ENCODE results near the gene TOE1. TPM values are rescaled to one million over a fixed set of nuclear protein-coding genes. Genes with fewer than 3 reads are reported as not detected.

Gene TOE1
- total and polyA plus RNA-seq, 10 donors, result 8.7 to 12.6 (median 11.6) TPM

DNA sequence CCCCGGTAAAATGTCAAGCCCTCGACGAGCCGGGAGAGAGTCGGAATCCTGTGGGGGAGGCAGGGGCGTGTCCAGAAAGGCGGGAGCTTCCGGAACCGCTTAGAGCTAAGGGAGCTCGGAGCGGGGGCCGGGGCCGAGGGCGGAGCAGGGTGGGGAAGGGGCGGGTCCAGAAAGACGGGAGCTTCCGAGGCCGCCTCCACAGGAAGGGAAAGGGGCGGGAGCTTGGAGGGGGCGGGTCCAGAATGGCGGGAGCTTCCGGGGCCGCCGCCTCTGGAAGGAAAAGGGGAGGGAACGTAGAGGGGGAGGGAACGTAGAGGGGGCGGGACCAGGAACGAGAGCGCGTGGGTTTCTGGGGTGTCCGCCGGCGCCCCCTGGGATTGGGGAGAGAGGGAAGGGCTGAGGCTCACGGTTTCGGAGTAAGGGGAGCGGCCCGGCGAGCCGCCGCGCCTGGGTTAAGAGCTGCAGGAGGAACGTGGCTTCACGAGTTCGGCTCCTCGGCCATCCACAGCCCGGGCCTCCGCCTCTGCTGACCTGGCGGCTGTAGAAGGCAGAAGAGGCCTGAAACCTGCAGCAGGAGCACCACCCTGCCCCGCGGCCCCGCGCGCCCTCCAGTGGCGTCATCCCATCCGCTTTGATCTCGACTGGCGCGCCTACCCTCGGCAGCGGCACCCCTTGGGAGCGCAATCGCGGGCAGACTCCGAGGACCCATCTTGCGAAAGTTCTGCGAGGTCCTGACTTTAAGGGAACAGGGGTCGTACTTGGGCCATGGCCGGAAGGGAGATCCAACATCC lies 36.3 kb upstream of the TOE1 start:
- intact Hi-C loops (cut with DNase I; ENCODE audit: low total_unique reads), result loop anchor here (5.0 kb wide), 1 partner anchor 189 kb away; the partner anchor contains the start of gene TESK2

GRCh38 chr1:45304311-45305081 lies 35.5 kb upstream of the TOE1 start:
- Histone ChIP-seq H3K9me3 (no peaks in the 10 kb centered on the region), H3K36me3 (no peaks in the 10 kb centered on the region), H3K27me3 (replicated peaks in 1 of 7) (no peaks in the 10 kb centered on the region), H3K4me1 (peaks cover 8 to 45% (median 23%) of the 10 kb centered on the region in 6 donors), H3K4me3 (peak overlapping the region; percentile 63 to 91 (median 80)), H3K27ac (peak overlapping the region; percentile 89 to 95 (median 94))
- TF ChIP-seq POLR2A (IDR thresholded peaks at IDR 0.05), result no peak
- no peak for TF ChIP-seq POLR2AphosphoS5 (IDR thresholded peaks at IDR 0.05)
- TF ChIP-seq CTCF (IDR thresholded peaks at IDR 0.05 in 8 of 11, conservative IDR thresholded peaks at IDR 0.05 in 3 of 11), result no peak
- peak; percentile 86 for DNase-seq
- intact Hi-C loops (cut with DNase I; ENCODE audit: low total_unique reads), result loop anchor here (5.0 kb wide), 1 partner anchor 188 kb away; the partner anchor contains the start of gene TESK2
- 42 to 64% (median 49%) methylated on average over 7 to 15 of the region's 15 CpGs for WGBS, 5 donors

More for the DNA sequence above, 36.3 kb upstream of the TOE1 start:
- Histone ChIP-seq H3K27ac (peak overlapping the region; percentile 89 to 95 (median 94)), H3K27me3 (replicated peaks in 1 of 7) (no peaks in the 10 kb centered on the region), H3K4me3 (peak overlapping the region; percentile 63 to 91 (median 80)), H3K36me3 (no peaks in the 10 kb centered on the region), H3K9me3 (no peaks in the 10 kb centered on the region), H3K4me1 (peaks cover 8 to 45% (median 23%) of the 10 kb centered on the region in 6 donors)
- TF ChIP-seq CTCF (IDR thresholded peaks at IDR 0.05 in 8 of 11, conservative IDR thresholded peaks at IDR 0.05 in 3 of 11) (peak; percentile 43 to 76 (median 71)), POLR2A (IDR thresholded peaks at IDR 0.05) (peak in 1 of 3 donors; percentile 24), POLR2AphosphoS5 (IDR thresholded peaks at IDR 0.05) (peak; percentile 83 to 88 (median 88))
- WGBS, 5 donors, result 0 to 1% (median 1%) methylated on average over 51 to 68 of the region's 68 CpGs
- peak; percentile 100 for DNase-seq

DNA sequence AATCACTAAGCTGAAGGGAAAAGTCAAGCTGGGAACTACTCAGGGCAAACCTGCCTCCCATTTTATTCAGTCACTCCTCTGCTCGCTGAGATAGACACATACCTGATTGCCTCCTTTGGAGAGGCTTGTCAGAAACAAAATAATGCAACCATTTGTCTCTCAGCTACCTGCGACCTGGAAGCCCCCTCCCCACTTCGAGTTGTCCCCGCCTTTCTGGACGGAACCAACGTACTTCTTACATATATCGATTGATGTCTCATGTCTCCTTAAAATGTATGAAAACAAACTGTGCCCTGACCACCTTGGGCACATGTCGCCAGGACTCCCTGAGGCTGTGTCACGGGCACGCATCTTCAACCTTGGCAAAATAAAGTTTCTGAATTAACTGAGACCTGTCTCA lies 34.7 kb upstream of the TOE1 start:
- intact Hi-C loops (cut with DNase I; ENCODE audit: low total_unique reads), result no loop called here
- no peaks in the 10 kb centered on the region for H3K27me3 ChIP-seq (replicated peaks in 1 of 7)
- H3K9me3 ChIP-seq, result no peaks in the 10 kb centered on the region
- WGBS, 5 donors, result 92 to 96% (median 94%) methylated on average over 10 of the region's 10 CpGs
- peak overlapping the region in 5 of 8 donors; percentile 91 to 95 (median 95) for H3K27ac ChIP-seq
- peaks cover 8 to 43% (median 23%) of the 10 kb centered on the region in 6 donors for H3K4me1 ChIP-seq
- TF ChIP-seq POLR2A (IDR thresholded peaks at IDR 0.05), result no peak
- TF ChIP-seq CTCF (IDR thresholded peaks at IDR 0.05 in 8 of 11, conservative IDR thresholded peaks at IDR 0.05 in 3 of 11), result no peak
- no peak for TF ChIP-seq POLR2AphosphoS5 (IDR thresholded peaks at IDR 0.05)
- H3K36me3 ChIP-seq, result no peaks in the 10 kb centered on the region
- no peak overlapping the region for H3K4me3 ChIP-seq
- DNase-seq, result no peak
